22Rv1 (cell line): ENCODE data around the gene MCUB.

Experiments
- H3K27ac ChIP-seq: fragments of 450-650 bp; 2 replicates; pipeline ENCODE4 v1.5.1; 2017
- ZFX ChIP-seq: fragments of 450-650 bp; IDR thresholded peaks from 2 replicates; pipeline ENCODE4 v1.6.1; 2017; ENCODE audit warnings: antibody characterized with exemption, borderline replicate concordance
- TF ChIP-seq, protein P1 (sequence below): fragments of 450-650 bp; IDR thresholded peaks from 2 replicates; pipeline ENCODE4 v1.5.1; 2017; ENCODE audit warnings: mild to moderate bottlenecking

Gene MCUB

DNA sequence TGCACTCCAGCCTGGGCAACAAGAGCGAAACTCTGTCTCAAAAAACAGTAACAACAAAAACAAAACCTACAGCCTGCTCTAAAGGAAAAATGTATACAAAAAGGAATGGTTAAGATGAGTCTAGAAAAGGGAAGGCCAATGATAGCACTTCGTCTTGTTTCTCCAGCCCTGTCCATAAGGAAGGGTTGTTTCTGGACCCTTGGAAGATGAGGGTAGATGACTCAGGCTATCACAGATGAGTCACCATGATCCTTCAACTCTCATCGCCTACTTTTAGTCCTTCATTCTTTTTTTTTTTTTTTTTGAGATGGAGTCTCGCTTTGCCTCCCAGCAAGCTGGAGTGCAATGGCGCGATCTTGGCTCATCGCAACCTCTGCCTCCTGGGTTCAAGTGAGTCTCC is 161.0 kb downstream of the MCUB start:
- H3K27ac ChIP-seq = no peak overlapping the region
- TF ChIP-seq ZFX = no peak
- TF ChIP-seq, protein P1, sequence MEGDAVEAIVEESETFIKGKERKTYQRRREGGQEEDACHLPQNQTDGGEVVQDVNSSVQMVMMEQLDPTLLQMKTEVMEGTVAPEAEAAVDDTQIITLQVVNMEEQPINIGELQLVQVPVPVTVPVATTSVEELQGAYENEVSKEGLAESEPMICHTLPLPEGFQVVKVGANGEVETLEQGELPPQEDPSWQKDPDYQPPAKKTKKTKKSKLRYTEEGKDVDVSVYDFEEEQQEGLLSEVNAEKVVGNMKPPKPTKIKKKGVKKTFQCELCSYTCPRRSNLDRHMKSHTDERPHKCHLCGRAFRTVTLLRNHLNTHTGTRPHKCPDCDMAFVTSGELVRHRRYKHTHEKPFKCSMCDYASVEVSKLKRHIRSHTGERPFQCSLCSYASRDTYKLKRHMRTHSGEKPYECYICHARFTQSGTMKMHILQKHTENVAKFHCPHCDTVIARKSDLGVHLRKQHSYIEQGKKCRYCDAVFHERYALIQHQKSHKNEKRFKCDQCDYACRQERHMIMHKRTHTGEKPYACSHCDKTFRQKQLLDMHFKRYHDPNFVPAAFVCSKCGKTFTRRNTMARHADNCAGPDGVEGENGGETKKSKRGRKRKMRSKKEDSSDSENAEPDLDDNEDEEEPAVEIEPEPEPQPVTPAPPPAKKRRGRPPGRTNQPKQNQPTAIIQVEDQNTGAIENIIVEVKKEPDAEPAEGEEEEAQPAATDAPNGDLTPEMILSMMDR = no peak

DNA sequence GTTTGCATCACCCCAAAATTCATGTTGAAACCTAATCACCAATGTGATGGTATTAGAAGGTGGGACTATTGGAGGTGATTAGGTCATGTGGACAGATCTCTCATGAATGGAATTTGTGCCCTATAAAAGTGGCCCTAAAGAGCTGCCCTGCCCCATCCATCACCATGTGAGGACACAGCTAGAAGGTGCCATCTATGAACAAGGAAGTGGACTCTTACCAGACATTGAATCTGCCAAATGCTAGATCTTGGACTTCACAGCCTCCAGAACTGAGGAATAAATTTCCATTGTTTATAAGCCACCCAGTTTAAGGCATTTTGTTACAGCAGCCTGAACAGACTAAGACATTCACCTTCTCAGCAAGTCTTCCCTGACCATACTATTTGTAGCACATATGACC is 162.3 kb downstream of the MCUB start:
- H3K27ac ChIP-seq = no peak overlapping the region
- TF ChIP-seq, protein P1 = no peak
- no peak for TF ChIP-seq ZFX

DNA sequence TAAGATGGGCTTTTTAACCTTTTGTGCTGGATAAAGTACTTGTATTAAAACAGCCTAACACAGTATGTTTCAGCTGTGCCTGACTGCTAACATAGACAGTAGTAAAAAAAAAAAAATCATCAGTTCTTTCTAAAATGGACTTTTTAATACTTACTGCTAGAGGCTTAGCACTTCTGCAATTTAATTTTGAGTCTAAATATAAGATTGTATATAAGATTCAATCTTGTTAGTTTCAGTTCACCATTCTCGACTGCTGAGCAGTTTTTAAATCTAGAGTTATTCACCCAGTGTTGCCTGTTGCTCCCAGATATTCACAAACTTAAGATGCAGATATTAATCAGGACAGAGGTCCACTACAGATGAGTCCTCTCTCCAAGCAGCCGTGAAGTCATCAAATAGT is 163.1 kb downstream of the MCUB start:
- no peak overlapping the region for H3K27ac ChIP-seq
- TF ChIP-seq, protein P1 = no peak
- TF ChIP-seq ZFX = no peak

DNA sequence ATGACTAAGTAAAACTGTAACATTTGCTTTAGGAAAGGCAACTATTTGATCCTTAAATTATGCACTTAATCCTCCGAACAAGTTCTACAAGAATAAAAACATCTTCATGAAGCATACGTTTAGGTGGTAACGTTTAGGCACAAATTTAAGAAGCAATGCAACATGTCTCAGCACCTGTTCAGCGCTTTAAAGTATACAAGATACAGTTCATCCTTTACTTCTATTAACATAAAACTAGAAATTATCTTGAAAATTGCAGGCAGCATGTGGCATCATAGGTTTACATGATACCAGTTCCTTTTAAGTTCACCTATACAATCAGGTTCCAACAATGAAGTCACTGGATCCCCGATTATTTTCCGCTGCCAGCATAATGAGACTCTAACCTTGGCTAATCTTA is 168.3 kb downstream of the MCUB start:
- no peak for TF ChIP-seq ZFX
- TF ChIP-seq, protein P1 = no peak
- H3K27ac ChIP-seq = no peak overlapping the region

DNA sequence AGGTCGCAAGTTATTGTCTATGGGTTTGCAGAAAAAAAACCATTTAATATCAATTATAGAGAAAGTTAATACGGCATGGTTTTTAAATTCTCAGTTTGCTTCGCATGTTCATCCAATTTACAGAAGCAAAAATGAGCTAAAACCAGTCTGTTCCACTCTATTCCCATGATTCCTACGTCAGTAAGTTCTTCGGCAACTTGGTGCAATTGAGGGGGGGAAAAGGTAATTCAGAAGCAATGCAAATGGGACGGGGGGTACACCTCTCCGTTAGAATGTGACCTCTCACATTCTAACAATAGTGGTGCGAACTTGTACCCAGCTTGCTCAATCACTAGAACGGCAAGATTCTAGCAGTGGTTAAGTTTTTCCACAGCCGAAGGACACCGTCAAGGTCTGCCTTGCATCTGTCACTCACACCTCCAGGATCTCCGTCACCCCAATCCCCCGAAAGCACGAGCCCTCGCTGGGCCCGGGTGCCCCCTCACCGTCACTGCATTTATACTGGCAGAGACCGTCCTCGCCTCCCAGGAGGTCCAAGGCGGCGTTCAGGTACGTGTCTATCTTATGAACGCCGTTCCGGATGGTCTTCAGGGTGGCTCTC is 169.2 kb downstream of the MCUB start:
- H3K27ac ChIP-seq = peak overlapping the region; percentile 70
- no peak for TF ChIP-seq ZFX
- TF ChIP-seq, protein P1 = no peak

DNA sequence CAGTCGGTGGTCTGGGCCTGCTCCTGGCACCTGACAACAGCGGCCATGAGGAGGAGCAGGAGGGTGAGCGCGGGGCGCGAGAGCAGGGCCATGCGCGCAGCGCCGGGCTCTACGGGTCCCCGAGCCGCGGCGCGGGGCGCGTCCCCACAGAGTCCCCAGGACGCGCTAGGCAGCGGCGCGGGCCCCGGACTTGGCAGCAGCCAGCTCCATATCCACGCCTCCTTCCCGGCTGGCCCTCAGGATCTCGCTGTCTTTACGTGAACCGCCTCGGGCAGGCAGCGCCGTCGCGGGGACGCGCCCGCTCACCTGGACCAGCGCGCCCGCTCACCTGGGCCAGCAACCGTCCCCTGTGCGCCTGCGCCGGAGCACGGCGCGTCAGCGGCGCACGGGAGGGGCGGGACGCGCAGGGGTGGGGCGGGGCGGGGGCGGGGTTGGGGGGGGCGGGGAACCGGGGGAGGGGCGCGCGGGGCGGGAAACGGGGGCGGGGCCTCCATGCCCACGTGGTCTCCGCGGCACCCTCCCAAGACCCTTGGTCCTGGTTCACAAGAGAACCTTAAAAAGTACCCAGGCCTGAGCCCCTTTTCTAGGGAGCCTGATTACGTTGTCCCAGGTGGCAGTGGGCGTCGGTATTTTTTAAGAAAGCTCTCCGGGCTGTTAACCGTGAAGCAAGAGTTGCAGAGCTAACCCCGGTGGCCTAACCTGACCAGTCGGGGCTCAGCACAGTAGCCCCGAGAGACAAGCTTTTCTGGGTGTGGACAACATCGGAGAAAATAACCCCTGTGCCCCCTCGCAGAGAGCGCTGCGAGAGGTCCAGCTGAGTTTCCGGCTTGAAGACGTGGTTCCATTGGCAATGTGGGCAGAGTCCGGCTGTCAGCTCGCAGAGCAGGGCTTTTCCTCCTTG is 169.9 kb downstream of the MCUB start, which contains the start of gene PLA2G12A:
Gene PLA2G12A (minus strand): TSS at position 353 of the 901 bp plus-strand sequence. CDS start 261 bp downstream, at position 92.
- TF ChIP-seq, protein P1 = no peak
- TF ChIP-seq ZFX = no peak
- H3K27ac ChIP-seq = peak within 1 kb of the TSS; percentile 70
